DOHH2 (cell line): ENCODE results near the gene SPRR3.

Experiments
- H3F3A ChIP-seq: fragments of 200-600 bp; sonication (generic), shearing (Covaris generic); 2 replicates; pipeline ENCODE4 v1.6.0; 2016; ENCODE audit warnings: antibody characterized with exemption, mild to moderate bottlenecking; ENCODE audit not compliant: control insufficient read depth, insufficient read depth
- H3K27ac ChIP-seq: fragments of 200-600 bp; sonication (generic); 2 replicates; pipeline ENCODE4 v1.5.1; 2014; ENCODE audit warnings: low read depth, mild to moderate bottlenecking, low read length, moderate library complexity
- H3K27me3 ChIP-seq: fragments of 200-600 bp; sonication (generic); 2 replicates; pipeline ENCODE4 v1.6.1; 2014; ENCODE audit warnings: mild to moderate bottlenecking, low read length, mixed read lengths; ENCODE audit not compliant: control insufficient read depth
- H3K36me3 ChIP-seq: fragments of 200-600 bp; sonication (generic); 2 replicates; pipeline ENCODE4 v1.6.1; 2014; ENCODE audit warnings: mild to moderate bottlenecking, low read length, moderate library complexity, mixed read lengths; ENCODE audit not compliant: control insufficient read depth
- H3K4me1 ChIP-seq: fragments of 200-600 bp; sonication (generic); 2 replicates; pipeline ENCODE4 v1.6.1; 2014; ENCODE audit warnings: mild to moderate bottlenecking, low read length, mixed read lengths; ENCODE audit not compliant: control insufficient read depth
- H3K4me2 ChIP-seq: fragments of 200-600 bp; sonication (generic); 2 replicates; pipeline ENCODE4 v1.6.0; 2014; ENCODE audit warnings: mild to moderate bottlenecking, low read length, moderate library complexity
- H3K4me3 ChIP-seq: fragments of 200-600 bp; sonication (generic); 2 replicates; pipeline ENCODE4 v1.5.1; 2014; ENCODE audit warnings: mild to moderate bottlenecking, low read length, mixed read lengths
- H3K79me2 ChIP-seq: fragments of 200-600 bp; sonication (generic); 2 replicates; pipeline ENCODE4 v1.6.1; 2014; ENCODE audit warnings: mild to moderate bottlenecking, low read length, mixed read lengths; ENCODE audit not compliant: control insufficient read depth
- H3K9me2 ChIP-seq: fragments of 200-600 bp; sonication (generic); replicated peaks from 2 replicates; pipeline ENCODE4 v1.6.1; 2014; ENCODE audit warnings: mild to moderate bottlenecking, low read length, mixed read lengths; ENCODE audit not compliant: control insufficient read depth
- H3K9me3 ChIP-seq: fragments of 200-600 bp; sonication (generic); 2 replicates; pipeline ENCODE4 v1.6.1; 2014; ENCODE audit warnings: antibody characterized with exemption, low read length, mixed read lengths; ENCODE audit not compliant: control insufficient read depth, insufficient read depth
- H4K20me1 ChIP-seq: fragments of 200-600 bp; sonication (generic); 2 replicates; pipeline ENCODE4 v1.6.0; 2014; ENCODE audit warnings: low read depth, mild to moderate bottlenecking, antibody characterized with exemption, low read length, moderate library complexity; ENCODE audit not compliant: control insufficient read depth, insufficient read depth
- CTCF ChIP-seq: fragments of 200-600 bp; sonication (generic); IDR thresholded peaks from one replicate; pipeline ENCODE4 v1.5.1; 2014; ENCODE audit warnings: antibody characterized with exemption, mild to moderate bottlenecking, low read depth, low read length; ENCODE audit not compliant: poor library complexity, severe bottlenecking
- EZH2phosphoT487 ChIP-seq: fragments of 200-600 bp; sonication (generic); IDR thresholded peaks from 2 replicates; pipeline ENCODE4 v1.6.1; 2017; ENCODE audit warnings: borderline replicate concordance, mild to moderate bottlenecking, antibody characterized with exemption, low read length, moderate library complexity, mixed read lengths

SPRR3 gene

GRCh38 chr1:152977614-152978013 lies 23.9 kb upstream of the SPRR3 start:
- no peaks in the 10 kb centered on the region for H3K4me1 ChIP-seq
- H3K9me2 ChIP-seq: no peaks in the 10 kb centered on the region
- H3K27ac ChIP-seq: no peak overlapping the region
- H3K4me2 ChIP-seq: no peak overlapping the region
- no peaks in the 10 kb centered on the region for H3K9me3 ChIP-seq
- H3F3A ChIP-seq: no peaks in the 10 kb centered on the region
- no peak for TF ChIP-seq EZH2phosphoT487
- TF ChIP-seq CTCF: no peak
- no peaks in the 10 kb centered on the region for H3K36me3 ChIP-seq
- H3K4me3 ChIP-seq: no peak overlapping the region
- no peaks in the 10 kb centered on the region for H3K27me3 ChIP-seq
- no peaks in the 10 kb centered on the region for H3K79me2 ChIP-seq
- H4K20me1 ChIP-seq: no peaks in the 10 kb centered on the region

GRCh38 chr1:152980676-152981075 lies 20.9 kb upstream of the SPRR3 start:
- H3K36me3 ChIP-seq: no peaks in the 10 kb centered on the region
- H3F3A ChIP-seq: no peaks in the 10 kb centered on the region
- no peaks in the 10 kb centered on the region for H3K4me1 ChIP-seq
- no peaks in the 10 kb centered on the region for H3K9me2 ChIP-seq
- no peaks in the 10 kb centered on the region for H3K27me3 ChIP-seq
- H4K20me1 ChIP-seq: no peaks in the 10 kb centered on the region
- H3K27ac ChIP-seq: no peak overlapping the region
- H3K9me3 ChIP-seq: no peaks in the 10 kb centered on the region
- no peak overlapping the region for H3K4me2 ChIP-seq
- H3K79me2 ChIP-seq: no peaks in the 10 kb centered on the region
- no peak overlapping the region for H3K4me3 ChIP-seq
- TF ChIP-seq EZH2phosphoT487 (no peak), CTCF (no peak)

GRCh38 chr1:152981146-152981871 lies 20.2 kb upstream of the SPRR3 start:
- H3K27me3 ChIP-seq: no peaks in the 10 kb centered on the region
- no peak for TF ChIP-seq EZH2phosphoT487
- no peaks in the 10 kb centered on the region for H3K9me3 ChIP-seq
- H4K20me1 ChIP-seq: no peaks in the 10 kb centered on the region
- no peaks in the 10 kb centered on the region for H3F3A ChIP-seq
- no peaks in the 10 kb centered on the region for H3K9me2 ChIP-seq
- H3K4me3 ChIP-seq: no peak overlapping the region
- H3K36me3 ChIP-seq: no peaks in the 10 kb centered on the region
- no peaks in the 10 kb centered on the region for H3K79me2 ChIP-seq
- no peak overlapping the region for H3K4me2 ChIP-seq
- H3K4me1 ChIP-seq: no peaks in the 10 kb centered on the region
- no peak overlapping the region for H3K27ac ChIP-seq

- no peak overlapping the region for H3K27ac ChIP-seq
- H3K36me3 ChIP-seq: no peaks in the 10 kb centered on the region
- H3K9me2 ChIP-seq: no peaks in the 10 kb centered on the region
- H3K4me1 ChIP-seq: no peaks in the 10 kb centered on the region
- no peaks in the 10 kb centered on the region for H3K9me3 ChIP-seq
- H3K4me3 ChIP-seq: no peak overlapping the region
- TF ChIP-seq EZH2phosphoT487: no peak
- no peak for TF ChIP-seq CTCF
- H4K20me1 ChIP-seq: no peaks in the 10 kb centered on the region
- no peaks in the 10 kb centered on the region for H3K27me3 ChIP-seq
- H3K79me2 ChIP-seq: no peaks in the 10 kb centered on the region
- H3K4me2 ChIP-seq: no peak overlapping the region
- H3F3A ChIP-seq: no peaks in the 10 kb centered on the region
Measured at GRCh38 chr1:152982076-152982475, 19.5 kb upstream of the SPRR3 start.
